BJ (cell line): ENCODE results near the gene TMEM44. TPM values are rescaled to one million over a fixed set of nuclear protein-coding genes. Genes with fewer than 3 reads are reported as not detected.

Source experiments
- CTCF ChIA-PET: fragments of 350-600 bp; formaldehyde crosslinking; extraction: SDS; loops from one replicate; lab custom pipeline; 2021; ENCODE audit warnings: antibody characterized with exemption, inconsistent platforms; lab: Yijun Ruan, JAX
- POLR2A ChIA-PET: fragments of 300-600 bp; sonication (Branson Sonifier 250); formaldehyde crosslinking; extraction: SDS; loops from one replicate; lab custom pipeline; 2021; ENCODE audit warnings: antibody characterized with exemption; lab: Charles Lee
- DNase-seq: peaks from one replicate; pipeline ENCODE4 v3.0.0-alpha.2; 2011; ENCODE audit warnings: low read depth
- H3K27me3 ChIP-seq: 2 replicates; pipeline ENCODE4 v1.6.0; 2011; ENCODE audit warnings: low read length; ENCODE audit not compliant: control insufficient read depth, insufficient read depth
- H3K36me3 ChIP-seq: 2 replicates; pipeline ENCODE4 v1.5.1; 2011; ENCODE audit warnings: low read length; ENCODE audit not compliant: control insufficient read depth, insufficient read depth
- H3K4me3 ChIP-seq: 2 replicates; pipeline ENCODE4 v1.5.1; 2011; ENCODE audit warnings: low read depth, mild to moderate bottlenecking, control low read depth, low read length
- polyA plus RNA-seq: library from polyadenylated mRNA; depleted of rRNA; stranded (reverse); fragments of >200 nt; gene quantifications from 2 replicates; pipeline ENCODE4 v1.2.3, GENCODE V29; 2011
- TF ChIP-seq, protein P1 (sequence below): IDR thresholded peaks from 2 replicates; pipeline ENCODE4 v1.5.1; 2011; ENCODE audit warnings: low read depth, mild to moderate bottlenecking, control low read depth, inconsistent platforms, low read length, moderate library complexity; ENCODE audit not compliant: insufficient read depth

TMEM44 gene
- polyA plus RNA-seq, 1 experiment: 17.7 TPM

DNA sequence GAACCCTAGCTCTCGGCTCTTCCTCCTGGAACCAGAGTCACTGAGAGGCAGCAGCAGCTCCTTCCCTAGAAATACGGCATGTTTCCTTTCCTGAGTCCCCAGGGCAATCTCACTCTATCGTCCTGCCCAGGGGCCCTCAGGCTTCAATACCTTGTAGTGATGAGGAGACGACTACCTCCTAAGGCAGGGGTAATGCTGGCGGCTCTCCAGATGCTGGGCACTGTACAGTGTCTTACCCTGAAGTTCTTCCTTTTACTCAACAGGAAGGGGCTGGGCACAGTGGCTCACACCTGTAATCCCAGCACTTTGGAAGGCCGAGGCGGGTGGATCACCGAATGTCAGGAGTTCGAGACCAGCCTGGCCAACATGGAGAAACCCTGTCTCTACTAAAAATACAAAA, 13.5 kb downstream of the TMEM44 start:
- H3K27me3 ChIP-seq: no peaks in the 10 kb centered on the region
- ChIA-PET POLR2A (no interaction called here), CTCF (interaction anchor here (0.6 kb wide), 1 partner anchor 15 kb away, joined by 4 read pairs; no protein-coding TSS in a partner anchor)
- DNase-seq: no peak
- no peak overlapping the region for H3K4me3 ChIP-seq
- H3K36me3 ChIP-seq: peaks cover 9% of the 10 kb centered on the region
- TF ChIP-seq, protein P1, sequence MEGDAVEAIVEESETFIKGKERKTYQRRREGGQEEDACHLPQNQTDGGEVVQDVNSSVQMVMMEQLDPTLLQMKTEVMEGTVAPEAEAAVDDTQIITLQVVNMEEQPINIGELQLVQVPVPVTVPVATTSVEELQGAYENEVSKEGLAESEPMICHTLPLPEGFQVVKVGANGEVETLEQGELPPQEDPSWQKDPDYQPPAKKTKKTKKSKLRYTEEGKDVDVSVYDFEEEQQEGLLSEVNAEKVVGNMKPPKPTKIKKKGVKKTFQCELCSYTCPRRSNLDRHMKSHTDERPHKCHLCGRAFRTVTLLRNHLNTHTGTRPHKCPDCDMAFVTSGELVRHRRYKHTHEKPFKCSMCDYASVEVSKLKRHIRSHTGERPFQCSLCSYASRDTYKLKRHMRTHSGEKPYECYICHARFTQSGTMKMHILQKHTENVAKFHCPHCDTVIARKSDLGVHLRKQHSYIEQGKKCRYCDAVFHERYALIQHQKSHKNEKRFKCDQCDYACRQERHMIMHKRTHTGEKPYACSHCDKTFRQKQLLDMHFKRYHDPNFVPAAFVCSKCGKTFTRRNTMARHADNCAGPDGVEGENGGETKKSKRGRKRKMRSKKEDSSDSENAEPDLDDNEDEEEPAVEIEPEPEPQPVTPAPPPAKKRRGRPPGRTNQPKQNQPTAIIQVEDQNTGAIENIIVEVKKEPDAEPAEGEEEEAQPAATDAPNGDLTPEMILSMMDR: no peak

DNA sequence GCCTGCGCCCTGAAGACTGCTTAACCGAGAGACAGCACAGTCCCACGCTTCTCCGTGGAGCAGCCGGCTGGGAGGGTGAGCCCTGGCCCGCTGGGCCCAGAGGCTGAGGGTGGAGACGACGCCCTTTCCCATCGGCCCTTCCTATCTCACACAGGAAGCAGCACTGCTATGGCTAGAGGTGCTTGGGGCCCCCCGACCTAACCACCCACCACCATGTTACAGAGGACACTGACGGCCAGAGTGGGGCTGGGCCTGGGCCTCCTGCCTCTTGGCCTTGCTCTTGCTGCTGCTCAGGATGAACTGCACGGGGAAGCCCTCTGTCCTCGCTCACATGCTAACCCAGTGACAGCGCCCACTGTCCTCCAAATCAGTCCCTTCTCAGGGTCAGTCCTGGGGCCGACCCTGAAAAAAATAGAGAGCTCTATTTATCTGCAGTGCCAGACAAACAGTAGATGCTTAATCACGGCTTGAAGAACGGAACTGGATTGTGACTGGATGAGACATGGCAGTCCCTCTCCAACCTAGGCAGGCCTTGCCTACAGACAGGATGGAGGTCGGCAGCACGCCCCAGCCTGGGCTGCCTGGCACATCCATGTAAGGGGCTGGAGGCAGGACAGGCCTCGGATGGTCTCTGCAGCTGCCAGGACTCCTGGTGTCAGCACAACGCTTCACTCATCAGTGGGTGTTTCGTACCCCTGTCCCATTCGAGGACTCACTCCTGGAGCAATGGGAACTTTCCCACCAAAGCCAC, 14.2 kb downstream of the TMEM44 start:
- Histone ChIP-seq H3K36me3 (peaks cover 9% of the 10 kb centered on the region), H3K27me3 (no peaks in the 10 kb centered on the region), H3K4me3 (no peak overlapping the region)
- CTCF ChIA-PET: interaction anchor here (0.6 kb wide), 1 partner anchor 14 kb away, joined by 4 read pairs; no protein-coding TSS in a partner anchor
- DNase-seq: no peak
- POLR2A ChIA-PET: no interaction called here
- TF ChIP-seq, protein P1: no peak

DNA sequence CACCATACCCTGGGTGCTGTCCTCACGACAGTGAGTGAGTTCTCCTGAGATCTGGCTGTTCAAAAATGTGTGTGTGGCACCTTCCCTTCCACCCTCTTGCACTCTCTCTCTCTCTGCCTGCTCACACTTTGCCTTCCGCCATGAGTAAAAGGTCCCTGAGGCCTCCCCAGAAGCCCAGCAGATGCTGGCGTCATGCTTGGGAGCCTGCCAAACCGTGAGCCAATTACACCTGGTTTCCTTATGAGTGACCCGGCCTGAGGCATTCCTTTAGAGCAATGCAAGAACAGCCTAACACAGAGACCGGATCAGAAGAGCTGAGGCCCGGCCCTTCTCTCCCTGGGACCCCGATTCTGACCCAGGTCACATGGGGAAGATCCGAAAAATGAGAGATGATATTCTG, 15.4 kb downstream of the TMEM44 start:
- TF ChIP-seq, protein P1: no peak
- ChIA-PET CTCF (no interaction called here), POLR2A (no interaction called here)
- peaks cover 7% of the 10 kb centered on the region for H3K36me3 ChIP-seq
- DNase-seq: no peak
- no peaks in the 10 kb centered on the region for H3K27me3 ChIP-seq
- no peak overlapping the region for H3K4me3 ChIP-seq

DNA sequence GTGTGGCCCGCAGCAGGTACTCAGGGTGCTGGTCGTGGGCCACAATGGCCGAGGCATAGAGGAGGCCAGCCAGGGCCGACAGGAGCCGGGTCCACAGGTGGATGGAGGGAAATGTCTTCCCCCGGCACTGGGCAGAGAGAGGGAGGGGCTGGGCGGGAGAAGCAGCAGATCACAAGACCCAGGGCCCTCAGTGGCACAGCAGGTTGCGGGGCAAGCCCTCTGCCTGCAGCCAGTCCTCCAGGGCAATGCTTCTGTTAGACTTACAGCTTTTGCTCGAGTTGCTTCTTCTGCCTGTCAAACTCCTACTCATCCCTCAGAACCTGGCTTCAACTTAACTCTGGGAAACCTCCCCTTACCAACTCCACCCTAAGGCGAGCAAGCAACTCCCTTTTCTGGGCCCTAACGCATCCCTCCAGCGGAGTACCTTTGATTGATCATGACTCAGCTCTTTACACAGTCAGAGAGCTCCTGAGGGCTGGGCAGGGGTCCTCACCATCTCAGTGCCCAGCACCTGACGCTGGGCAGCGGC, 16.0 kb downstream of the TMEM44 start:
- Histone ChIP-seq H3K36me3 (peaks cover 7% of the 10 kb centered on the region), H3K27me3 (no peaks in the 10 kb centered on the region), H3K4me3 (no peak overlapping the region)
- DNase-seq: no peak
- TF ChIP-seq, protein P1: no peak
- CTCF ChIA-PET: no interaction called here
- POLR2A ChIA-PET: no interaction called here

DNA sequence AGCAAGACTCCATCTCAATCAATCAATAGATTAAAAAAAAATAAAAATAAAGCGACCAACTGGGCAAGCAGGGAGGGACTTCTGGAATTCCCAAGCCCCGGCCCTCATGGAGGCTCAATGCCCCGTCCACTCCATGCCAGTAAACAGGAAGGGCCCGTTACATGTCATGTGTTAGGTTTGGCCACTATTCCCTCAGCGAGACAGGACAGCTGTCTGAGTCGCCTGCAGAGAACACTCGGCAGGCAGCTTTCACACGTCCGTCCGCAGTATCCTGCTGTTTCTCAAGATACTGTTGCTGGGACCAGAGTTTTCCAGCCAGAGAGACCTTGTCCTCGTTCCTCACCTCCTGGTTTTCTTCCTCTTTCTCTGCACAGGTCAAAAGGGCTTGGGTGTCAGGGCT, 18.0 kb downstream of the TMEM44 start:
- DNase-seq: no peak
- CTCF ChIA-PET: interaction anchor here (0.9 to 2.1 kb wide), 5 partner anchors 11 to 158 kb away, joined by 3 to 6 read pairs (median 4); partner anchors contain the start of gene TMEM44

More for the DNA sequence above, 18.0 kb downstream of the TMEM44 start:
- Histone ChIP-seq H3K27me3 (no peaks in the 10 kb centered on the region), H3K36me3 (peaks cover 7% of the 10 kb centered on the region), H3K4me3 (no peak overlapping the region)
- TF ChIP-seq, protein P1: no peak
- POLR2A ChIA-PET: no interaction called here
